Kidney (tissue), 14 donors: ENCODE data around the gene MNAT1. TPM values are rescaled to one million over a fixed set of nuclear protein-coding genes. Genes with fewer than 3 reads are reported as not detected.

ENCODE experiments used
- DNase-seq, 5 donors: peaks; one replicate each; pipeline ENCODE4 v3.0.0-alpha.2; 2013 to 2020
- FAIRE-seq: peaks from 2 replicates; lab custom pipeline; 2012; peaks lifted over from hg19 to GRCh38; lab: Jason Lieb, UNC
- H3K27ac ChIP-seq, 2 donors: one replicate each; pipeline ENCODE4 v1.7.0; 2013; ENCODE audit warnings: low read depth in 2 of 2, low read length in 2 of 2, inconsistent platforms in 1 of 2
- H3K27me3 ChIP-seq: one replicate; pipeline ENCODE4 v1.7.1; 2013; ENCODE audit warnings: low read length, inconsistent platforms; ENCODE audit not compliant: control insufficient read depth, insufficient read depth
- H3K36me3 ChIP-seq, 3 donors: one replicate each; pipeline versions ENCODE4 v1.7.0 to v1.7.1; 2013; ENCODE audit warnings: low read length in 3 of 3, control low read depth in 1 of 3, inconsistent platforms in 1 of 3; ENCODE audit not compliant: insufficient read depth in 3 of 3, control insufficient read depth in 2 of 3
- H3K4me1 ChIP-seq, 3 donors: one replicate each; pipeline versions ENCODE4 v1.7.0 to v1.7.1; 2013; ENCODE audit warnings: low read length in 3 of 3, inconsistent platforms in 1 of 3, low read depth in 1 of 3; ENCODE audit not compliant: control insufficient read depth in 2 of 3, insufficient read depth in 2 of 3
- H3K4me3 ChIP-seq, 3 donors: one replicate each; pipeline versions ENCODE4 v1.7.0 to v1.8.1; 2013; ENCODE audit warnings: low read length in 3 of 3, control low read depth in 1 of 3, inconsistent platforms in 1 of 3
- H3K9ac ChIP-seq, 3 donors: one replicate each; pipeline versions ENCODE4 v1.7.0 to v1.7.1; 2013; ENCODE audit warnings: low read length in 3 of 3, control low read depth in 1 of 3, inconsistent platforms in 1 of 3
- H3K9me3 ChIP-seq, 3 donors: one replicate each; pipeline versions ENCODE4 v1.7.0 to v1.7.1; 2013; ENCODE audit warnings: low read length in 3 of 3, control low read depth in 1 of 3, inconsistent platforms in 1 of 3; ENCODE audit not compliant: control insufficient read depth in 2 of 3, insufficient read depth in 1 of 3
- CTCF ChIP-seq: IDR thresholded peaks from 3 replicates; pipeline ENCODE4 v1.5.1; 2012; ENCODE audit warnings: mild to moderate bottlenecking, moderate library complexity, borderline replicate concordance; ENCODE audit not compliant: insufficient read depth; ENCODE audit errors: extremely low read depth
- intact Hi-C: fragments of 100-400 bp; cut with DNase I; formaldehyde crosslinking; loops from one replicate; pipeline ENCODE4 v1.11.1; 2022
- polyA plus RNA-seq: library from polyadenylated mRNA; stranded (reverse); fragments of 350-450 nt; fragmentation: Illumina TruSeq; extraction: RNeasy Lipid Tissue Mini Kit (QIAGEN cat#74804); gene quantifications from one replicate; pipeline ENCODE4 v1.2.3, GENCODE V29; 2014; ENCODE audit warnings: low read depth, low replicate concordance; ENCODE audit not compliant: insufficient read depth
- total RNA-seq: library from RNA; stranded (reverse); fragmentation: NEBNext Ultra II Directional; extraction: Animal tissue kit (Norgen Biotek cat#: 25700); gene quantifications from one replicate; pipeline ENCODE4 v1.2.1, GENCODE V29; 2021
- donor health status: control.
- donor health status: control.
- donor health status: control.
- donor health status: control.
- donor health status: control.
- donor health status: DM: yes; HTN: yes; CAD: no.
- donor health status: Normal renal cell carcinoma (clear cell type).

MNAT1 gene
- total and polyA plus RNA-seq, 2 donors from 2014 or later: 29.6 to 41.6 TPM

GRCh38 chr14:60691383-60692113 is 43.0 kb upstream of the MNAT1 start:
- H3K9me3 ChIP-seq: no peaks in the 10 kb centered on the region
- no peak overlapping the region for H3K4me3 ChIP-seq
- FAIRE-seq: no peak
- no peak for TF ChIP-seq CTCF
- H3K4me1 ChIP-seq: no peaks in the 10 kb centered on the region
- H3K36me3 ChIP-seq: no peaks in the 10 kb centered on the region
- no peak overlapping the region for H3K9ac ChIP-seq
- no peak overlapping the region for H3K27ac ChIP-seq
- intact Hi-C loops: no loop called here
- peak in 1 of 5 donors; percentile 16 for DNase-seq
- no peaks in the 10 kb centered on the region for H3K27me3 ChIP-seq

GRCh38 chr14:60695327-60695726 is 39.2 kb upstream of the MNAT1 start:
- H3K9ac ChIP-seq: no peak overlapping the region
- DNase-seq: no peak
- H3K36me3 ChIP-seq: no peaks in the 10 kb centered on the region
- H3K4me1 ChIP-seq: no peaks in the 10 kb centered on the region
- H3K27ac ChIP-seq: no peak overlapping the region
- no peaks in the 10 kb centered on the region for H3K27me3 ChIP-seq
- no peak overlapping the region for H3K4me3 ChIP-seq
- TF ChIP-seq CTCF: no peak
- H3K9me3 ChIP-seq: peaks cover 0 to 7% (median 0%) of the 10 kb centered on the region in 3 donors
- intact Hi-C loops: no loop called here
- no peak for FAIRE-seq

- Histone ChIP-seq H3K27ac (no peak overlapping the region), H3K27me3 (no peaks in the 10 kb centered on the region), H3K9me3 (peaks cover 0 to 12% (median 0%) of the 10 kb centered on the region in 3 donors), H3K4me3 (no peak overlapping the region), H3K36me3 (no peaks in the 10 kb centered on the region), H3K9ac (no peak overlapping the region), H3K4me1 (no peaks in the 10 kb centered on the region)
- DNase-seq (no peak), FAIRE-seq (no peak)
- intact Hi-C loops: no loop called here
- TF ChIP-seq CTCF: no peak
Measured at GRCh38 chr14:60700598-60700997, 34.0 kb upstream of the MNAT1 start.
